ENCODE data around the gene NGRN. TPM values are rescaled to one million over a fixed set of nuclear protein-coding genes. Genes with fewer than 3 reads are reported as not detected.

Gene NGRN
- total and polyA plus RNA-seq, 2 of the 8 experiments (the other 6 are each of a cell fraction or from before 2014, with no cell fraction given) = 60.1 to 101 TPM

DNA sequence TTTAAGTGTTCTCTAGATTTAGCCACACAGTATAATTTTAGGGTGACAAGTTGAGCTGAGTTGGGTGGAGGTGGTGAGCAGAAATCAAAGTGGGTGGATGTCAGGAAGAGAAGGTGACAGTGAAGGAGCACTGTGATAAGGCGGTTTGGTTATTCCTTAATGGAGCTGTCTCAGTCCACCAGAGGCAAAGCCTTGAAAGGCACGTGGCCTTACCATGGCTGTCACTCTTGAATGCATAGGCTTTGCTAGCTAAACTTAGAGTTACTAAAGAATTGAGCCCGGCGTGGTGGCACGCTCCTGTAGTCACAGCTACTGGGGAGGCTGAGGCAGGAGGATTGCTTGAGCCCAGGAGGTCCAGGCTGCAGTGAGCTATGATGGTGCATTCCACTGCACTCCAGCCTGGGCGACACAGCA, 16.7 kb upstream of the NGRN start:
- no peak overlapping the region for H2BK20ac ChIP-seq (ENCODE audit: low read length)
- 80% methylated on average over 6 of the region's 6 CpGs; no CpG with 5 or more reads in 1 of the 2 experiments for WGBS, 2 experiments (ENCODE audit: extremely low coverage in 1 of 2, insufficient coverage in 1 of 2, insufficient read length in 1 of 2, insufficient replicate concordance in 2 of 2, low coverage in 1 of 2, low lambda C conversion rate in 2 of 2, missing lambda C conversion rate in 1 of 2)
- H4K5ac ChIP-seq (ENCODE audit: insufficient read length, low read depth, low read length) = no peak overlapping the region
- FAIRE-seq (no peak), DNase-seq (ENCODE audit: low read depth in 1 of 2, low spot score in 2 of 2) (no peak)
- H3K14ac ChIP-seq (ENCODE audit: insufficient read length) = no peak overlapping the region
- H3K9me3 ChIP-seq (ENCODE audit: insufficient read depth in 2 of 2, low read depth in 1 of 2, low read length in 1 of 2) = peaks cover 0 to 2% of the 10 kb centered on the region in 2 experiments; a peak in 1 of 4 replicates
- no peaks in the 10 kb centered on the region for H3K79me1 ChIP-seq (ENCODE audit: low read depth, low read length)
- H2AK5ac ChIP-seq (ENCODE audit: low read depth, low read length) = no peak overlapping the region
- no peak overlapping the region for H3K27ac ChIP-seq (ENCODE audit: low read depth, low read length)
- no peaks in the 10 kb centered on the region for H3K36me3 ChIP-seq (ENCODE audit: control insufficient read depth in 2 of 4, insufficient read depth in 4 of 4, low read length in 3 of 4)
- no peak overlapping the region for H3K4ac ChIP-seq (replicated peaks; ENCODE audit: insufficient read length, low read depth, low read length)
- peak overlapping the region in 1 of 4 experiments; percentile 75; a peak in 2 of 8 replicates for H3K4me3 ChIP-seq (ENCODE audit: extremely low read depth in 1 of 4, insufficient read depth in 2 of 4, low read depth in 3 of 4, low read length in 4 of 4)
- H3K18ac ChIP-seq (ENCODE audit: extremely low read depth, low read length) = no peak overlapping the region
- no peak overlapping the region for H2BK12ac ChIP-seq (ENCODE audit: low read depth, low read length)
- H4K20me1 ChIP-seq (replicated peaks in 1 of 2; ENCODE audit: control insufficient read depth in 1 of 2, insufficient read depth in 2 of 2, low read length in 2 of 2) = no peaks in the 10 kb centered on the region
- no peak overlapping the region for H4K91ac ChIP-seq (replicated peaks; ENCODE audit: insufficient read length, low read length)
- TF ChIP-seq MAX (IDR thresholded peaks at IDR 0.05) (0 out of 2 replicates have a peak, but pooled peaks have one; percentile 11), TBP (IDR thresholded peaks at IDR 0.05; ENCODE audit: low read depth, low read length) (no peak)
- no peak overlapping the region for H2AFZ ChIP-seq (ENCODE audit: low read length)
- H3K56ac ChIP-seq (replicated peaks; ENCODE audit: insufficient read length, low read depth, low read length) = no peak overlapping the region
- ChIA-PET CTCF (ENCODE audit: partially characterized antibody) (interaction anchor here (0.6 to 2.1 kb wide), 16 partner anchors 13 to 327 kb away, joined by 3 to 17 read pairs (median 4); partner anchors contain the start of genes CIB1, GDPGP1 and ZNF774), POLR2A (ENCODE audit: partially characterized antibody) (interaction anchor here (1.0 to 1.9 kb wide), 7 partner anchors 9 to 24 kb away, joined by 3 to 9 read pairs (median 4); partner anchors contain the start of genes CIB1, GDPGP1 and NGRN)
- no peak overlapping the region for H2BK120ac ChIP-seq (replicated peaks; ENCODE audit: low read depth, low read length)
- H2BK5ac ChIP-seq (ENCODE audit: low read depth, low read length) = no peak overlapping the region
- H3K9ac ChIP-seq (replicated peaks in 1 of 4; ENCODE audit: extremely low read depth in 1 of 4, low read depth in 3 of 4, low read length in 3 of 4) = no peak overlapping the region
- H3K79me2 ChIP-seq (ENCODE audit: control insufficient read depth in 1 of 2, insufficient read depth in 2 of 2, low read length in 2 of 2) = no peaks in the 10 kb centered on the region
- peaks cover 0 to 4% (median 0%) of the 10 kb centered on the region in 4 experiments; a peak in 2 of 7 replicates for H3K4me1 ChIP-seq (replicated peaks in 1 of 4; ENCODE audit: control insufficient read depth in 3 of 4, insufficient read depth in 4 of 4, low read length in 3 of 4)
- H3K4me2 ChIP-seq (ENCODE audit: insufficient read depth in 1 of 2, low read depth in 2 of 2, low read length in 2 of 2) = peak overlapping the region; percentile 88 to 96; a peak in 3 of 4 replicates
- 0 out of 2 replicates have a peak overlapping the region, but pooled peaks have one; percentile 95 for H2BK15ac ChIP-seq (ENCODE audit: low read length)
- H3K23ac ChIP-seq (ENCODE audit: insufficient read length) = no peak overlapping the region
- peaks cover 2% of the 10 kb centered on the region; the same call in 1 of the 2 replicates for H3K23me2 ChIP-seq (ENCODE audit: low read depth, low read length)
- H3K27me3 ChIP-seq (replicated peaks in 1 of 4; ENCODE audit: control insufficient read depth in 3 of 4, extremely low read depth in 1 of 4, insufficient read depth in 3 of 4, low read length in 3 of 4) = peaks cover 0 to 3% (median 1%) of the 10 kb centered on the region in 4 experiments; a peak in 1 of 7 replicates
- no peak overlapping the region; the same call in 1 of the 2 replicates for H4K8ac ChIP-seq (ENCODE audit: extremely low read depth, insufficient read depth, low read length)
